CD4-positive, CD25-positive, alpha-beta regulatory T cell (primary cell): ENCODE results near the gene BABAM2. TPM values are rescaled to one million over a fixed set of nuclear protein-coding genes. Genes with fewer than 3 reads are reported as not detected.

Experiments
- ATAC-seq, 2 donors: fragments of 150-1000 bp; cut with Tn5 transposase; one replicate each; pipeline ENCODE4 v1.10.0; 2021; ENCODE audit warnings: low read depth in 2 of 2, moderate number of reproducible peaks in 2 of 2, moderate library complexity in 1 of 2
- DNase-seq, 3 donors: peaks; one replicate each; pipeline versions ENCODE4 v3.0.0 to v3.0.0-alpha.2; 2012 to 2022; ENCODE audit warnings: mixed read lengths in 1 of 3
- H3K27ac ChIP-seq: one replicate; pipeline ENCODE4 v1.7.0; 2013; ENCODE audit warnings: mild to moderate bottlenecking, low read length; ENCODE audit not compliant: insufficient read depth, poor library complexity, severe bottlenecking
- H3K27me3 ChIP-seq: one replicate; pipeline ENCODE4 v1.7.0; 2013; ENCODE audit warnings: low read length; ENCODE audit not compliant: control insufficient read depth, insufficient read depth
- H3K36me3 ChIP-seq: one replicate; pipeline ENCODE4 v1.7.0; 2013; ENCODE audit warnings: mild to moderate bottlenecking, low read length, moderate library complexity; ENCODE audit not compliant: control insufficient read depth, insufficient read depth
- H3K4me1 ChIP-seq: 2 replicates; pipeline ENCODE4 v1.7.0; 2013; ENCODE audit warnings: mild to moderate bottlenecking, low read length; ENCODE audit not compliant: insufficient read depth, control insufficient read depth, poor library complexity, severe bottlenecking
- H3K4me3 ChIP-seq: one replicate; pipeline ENCODE4 v1.7.0; 2013; ENCODE audit warnings: low read depth, mild to moderate bottlenecking, low read length, moderate library complexity
- H3K9me3 ChIP-seq, 2 experiments: 1 replicate in 1 of 2; 2 replicates in 1 of 2; pipeline ENCODE4 v1.7.0; 2013; ENCODE audit warnings: low read length in 2 of 2, mild to moderate bottlenecking in 1 of 2, moderate library complexity in 1 of 2; ENCODE audit not compliant: control insufficient read depth in 2 of 2
- H3K27ac Mint-ChIP-seq, 3 donors: one replicate each; pipeline ENCODE4 v1.8.0; 2020 to 2022; ENCODE audit warnings: mild to moderate bottlenecking in 3 of 3, mixed read lengths in 3 of 3, moderate library complexity in 2 of 3
- H3K27me3 Mint-ChIP-seq: one replicate; pipeline ENCODE4 v1.8.0; 2022; ENCODE audit warnings: mild to moderate bottlenecking, mixed read lengths
- H3K36me3 Mint-ChIP-seq: one replicate; pipeline ENCODE4 v1.8.0; 2020; ENCODE audit warnings: mixed read lengths
- H3K4me1 Mint-ChIP-seq, 4 donors: one replicate each; pipeline ENCODE4 v1.8.0; 2020 to 2022; ENCODE audit warnings: mixed read lengths in 4 of 4, mild to moderate bottlenecking in 1 of 4
- H3K4me3 Mint-ChIP-seq, 4 donors: one replicate each; pipeline ENCODE4 v1.8.0; 2020 to 2022; ENCODE audit warnings: mild to moderate bottlenecking in 4 of 4, mixed read lengths in 4 of 4, moderate library complexity in 3 of 4
- H3K9me3 Mint-ChIP-seq, 7 donors: one replicate each; pipeline ENCODE4 v1.8.0; 2020 to 2022; ENCODE audit warnings: mixed read lengths in 7 of 7, mild to moderate bottlenecking in 3 of 7, moderate library complexity in 2 of 7
- polyA plus RNA-seq, 4 donors: library from polyadenylated mRNA; unstranded; fragments of 300-500 nt; fragmentation: Illumina TruSeq; gene quantifications; one replicate each; pipeline ENCODE4 v1.2.3, GENCODE V29; 2021
- total RNA-seq: library from RNA; stranded (reverse); gene quantifications from one replicate; pipeline ENCODE4 v1.2.3, GENCODE V29; 2022

BABAM2 gene
- total and polyA plus RNA-seq, 5 donors from 2014 or later: 42.9 to 70.0 (median 58.5) TPM

DNA sequence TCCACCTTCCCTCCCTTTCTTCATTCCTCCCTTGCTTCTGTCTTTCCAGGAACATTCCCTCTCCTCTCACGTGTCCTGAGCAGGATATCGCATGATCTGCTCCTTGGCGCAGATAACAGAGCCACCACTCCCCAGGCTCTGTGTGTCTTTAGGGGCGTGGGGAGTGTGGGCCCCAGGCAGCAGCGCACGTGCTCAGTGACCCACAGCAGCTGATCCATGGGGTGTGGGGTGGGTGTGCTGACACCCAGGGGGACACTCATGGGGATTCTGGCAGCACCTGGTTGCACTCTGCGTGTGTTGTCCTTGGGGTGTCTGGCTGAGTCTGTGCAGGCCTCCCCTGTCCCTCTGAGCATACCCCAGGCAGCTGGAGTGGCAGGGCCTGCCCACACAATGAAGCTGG, 492.2 kb downstream of the BABAM2 start:
- Mint-ChIP-seq H3K4me1 (peaks cover 0 to 23% (median 8%) of the 10 kb centered on the region in 4 donors), H3K27ac (peak overlapping the region in 1 of 3 donors; percentile 77), H3K9me3 (peaks cover 0 to 2% (median 0%) of the 10 kb centered on the region in 7 donors), H3K36me3 (no peaks in the 10 kb centered on the region), H3K27me3 (peaks cover 4% of the 10 kb centered on the region), H3K4me3 (no peak overlapping the region)
- ATAC-seq (no peak), DNase-seq (no peak)
- Histone ChIP-seq H3K36me3 (no peaks in the 10 kb centered on the region), H3K27me3 (no peaks in the 10 kb centered on the region), H3K4me1 (peaks cover 15% of the 10 kb centered on the region), H3K4me3 (no peak overlapping the region), H3K9me3 (no peaks in the 10 kb centered on the region), H3K27ac (no peak overlapping the region)

DNA sequence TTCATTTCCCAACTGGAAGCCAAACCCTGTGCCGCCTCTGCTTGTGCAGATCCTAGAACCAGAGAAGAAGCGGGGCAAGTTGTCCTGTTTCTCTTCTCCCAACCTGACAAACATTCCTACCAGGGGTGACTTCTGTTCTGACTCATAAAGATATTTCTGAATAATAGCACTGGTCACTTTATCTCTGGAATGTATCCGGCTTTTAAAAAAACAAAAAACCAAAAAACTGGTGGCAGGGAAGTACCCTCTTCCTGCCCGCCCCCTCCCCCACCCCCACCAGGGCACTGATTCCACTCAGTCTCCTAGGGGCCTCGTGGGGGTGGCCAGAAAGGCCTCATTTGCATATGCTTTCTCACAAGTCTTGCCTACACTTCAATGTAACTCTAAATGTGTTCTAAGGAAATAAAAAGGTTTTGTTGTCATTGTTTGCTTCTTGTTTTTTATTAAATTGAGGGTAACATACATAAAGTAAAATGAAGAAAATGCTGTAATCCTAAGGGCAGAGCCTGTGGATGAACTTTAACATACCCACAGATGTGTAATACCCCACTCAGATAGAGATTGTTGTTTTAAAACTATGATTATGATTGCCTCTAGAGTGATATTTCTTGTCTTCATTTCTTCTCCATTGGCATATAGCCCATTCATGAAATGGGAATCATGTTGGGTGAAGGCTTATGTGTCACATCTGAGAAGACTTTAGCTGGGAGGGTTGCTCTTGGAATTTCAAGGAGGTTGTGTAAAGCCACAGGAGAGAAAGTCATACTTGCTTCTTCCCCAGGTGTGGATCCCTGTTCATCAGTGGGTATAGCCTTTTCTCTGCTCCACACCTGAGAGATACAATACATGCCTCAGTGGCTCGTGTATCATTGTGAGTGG, 496.8 kb downstream of the BABAM2 start:
- Mint-ChIP-seq H3K27ac (no peak overlapping the region), H3K4me3 (peak overlapping the region in 1 of 4 donors; percentile 22), H3K4me1 (peaks cover 0 to 23% (median 8%) of the 10 kb centered on the region in 4 donors), H3K36me3 (no peaks in the 10 kb centered on the region), H3K27me3 (peaks cover 4% of the 10 kb centered on the region), H3K9me3 (no peaks in the 10 kb centered on the region)
- no peak overlapping the region for H3K27ac ChIP-seq
- no peak overlapping the region for H3K4me3 ChIP-seq
- no peak for DNase-seq
- ATAC-seq: no peak
- no peaks in the 10 kb centered on the region for H3K27me3 ChIP-seq
- H3K4me1 ChIP-seq: peaks cover 18% of the 10 kb centered on the region
- no peaks in the 10 kb centered on the region for H3K9me3 ChIP-seq
- H3K36me3 ChIP-seq: no peaks in the 10 kb centered on the region

Other genes starting within 250 kb of the BABAM2 start
- 51.4 TPM for gene SUPT7L, start 227.1 kb upstream of the BABAM2 start, total RNA-seq
- gene SUPT7L, start 227.1 kb upstream of the BABAM2 start, polyA plus RNA-seq: 10 to 100 TPM; 18.3 to 23.9 (median 20.9) TPM
- gene SLC4A1AP, start 226.8 kb upstream of the BABAM2 start, total RNA-seq: 20.8 TPM
- 10 to 100 TPM; 25.2 to 28.3 (median 26.7) TPM for gene SLC4A1AP, start 226.8 kb upstream of the BABAM2 start, polyA plus RNA-seq
- 27.6 TPM for gene MRPL33, start 119.0 kb upstream of the BABAM2 start, total RNA-seq
- gene MRPL33, start 119.0 kb upstream of the BABAM2 start, polyA plus RNA-seq: 100 to 1,000 TPM; 196 to 255 (median 249) TPM
- 25.3 TPM for gene RBKS, start 342 bp upstream of the BABAM2 start, total RNA-seq
- gene RBKS, start 342 bp upstream of the BABAM2 start, polyA plus RNA-seq: 1 to 10 TPM; 3.7 to 4.2 (median 3.9) TPM